Coronary artery (tissue), 2 donors: ENCODE results near the gene FIP1L1.

Experiments used
- DNase-seq: peaks from one replicate; pipeline ENCODE4 v3.0.0-alpha.2; 2017; ENCODE audit warnings: low spot score
- H3K27ac ChIP-seq, 2 donors: fragments of 200-600 bp; sonication (generic); one replicate each; pipeline ENCODE4 v1.5.1; 2016 to 2019
- H3K4me3 ChIP-seq: fragments of 200-600 bp; sonication (generic); 2 replicates; pipeline ENCODE4 v1.5.1; 2016; ENCODE audit warnings: mild to moderate bottlenecking, moderate library complexity
- TF ChIP-seq, protein P1 (sequence below): fragments of 200-600 bp; sonication (generic); IDR thresholded peaks from one replicate; pipeline ENCODE4 v1.5.1; 2019; ENCODE audit warnings: antibody characterized with exemption

The FIP1L1 gene

DNA sequence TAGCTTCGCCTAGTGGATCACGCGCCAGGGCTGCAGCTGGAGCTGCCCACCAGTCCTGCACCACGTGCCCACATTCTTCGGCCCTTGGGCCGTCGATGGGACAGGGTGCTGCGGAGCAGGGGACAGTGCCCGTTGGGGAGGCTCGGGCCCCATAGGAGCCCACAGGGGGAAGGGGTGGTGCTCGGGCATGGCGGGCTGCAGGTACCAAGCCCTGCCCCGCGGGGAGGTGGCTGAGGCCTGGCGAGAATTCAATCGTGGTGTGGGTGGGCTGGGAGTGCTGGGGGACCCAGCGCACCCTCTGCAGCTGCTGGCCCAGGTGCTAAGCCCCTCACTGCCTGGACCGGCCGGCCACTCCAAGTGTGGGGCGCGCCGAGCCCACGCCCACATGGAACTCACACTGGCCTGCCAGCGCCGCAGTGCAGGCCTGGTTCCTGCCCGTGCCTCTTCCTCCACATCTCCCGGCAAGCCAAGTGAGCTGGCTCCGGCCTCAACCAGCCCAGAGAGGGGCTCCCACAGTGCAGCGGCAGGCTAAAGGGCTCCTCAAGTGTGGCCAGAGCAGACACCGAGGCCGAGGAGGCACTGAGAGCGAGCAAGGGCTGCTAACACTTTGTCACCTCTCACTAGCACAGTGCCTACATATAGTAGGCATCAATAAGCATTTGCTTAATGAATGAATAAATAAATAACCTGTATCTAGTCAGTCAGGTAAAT is 23.3 kb upstream of the FIP1L1 start:
- no peak overlapping the region for H3K4me3 ChIP-seq
- no peak for DNase-seq
- TF ChIP-seq, protein P1, sequence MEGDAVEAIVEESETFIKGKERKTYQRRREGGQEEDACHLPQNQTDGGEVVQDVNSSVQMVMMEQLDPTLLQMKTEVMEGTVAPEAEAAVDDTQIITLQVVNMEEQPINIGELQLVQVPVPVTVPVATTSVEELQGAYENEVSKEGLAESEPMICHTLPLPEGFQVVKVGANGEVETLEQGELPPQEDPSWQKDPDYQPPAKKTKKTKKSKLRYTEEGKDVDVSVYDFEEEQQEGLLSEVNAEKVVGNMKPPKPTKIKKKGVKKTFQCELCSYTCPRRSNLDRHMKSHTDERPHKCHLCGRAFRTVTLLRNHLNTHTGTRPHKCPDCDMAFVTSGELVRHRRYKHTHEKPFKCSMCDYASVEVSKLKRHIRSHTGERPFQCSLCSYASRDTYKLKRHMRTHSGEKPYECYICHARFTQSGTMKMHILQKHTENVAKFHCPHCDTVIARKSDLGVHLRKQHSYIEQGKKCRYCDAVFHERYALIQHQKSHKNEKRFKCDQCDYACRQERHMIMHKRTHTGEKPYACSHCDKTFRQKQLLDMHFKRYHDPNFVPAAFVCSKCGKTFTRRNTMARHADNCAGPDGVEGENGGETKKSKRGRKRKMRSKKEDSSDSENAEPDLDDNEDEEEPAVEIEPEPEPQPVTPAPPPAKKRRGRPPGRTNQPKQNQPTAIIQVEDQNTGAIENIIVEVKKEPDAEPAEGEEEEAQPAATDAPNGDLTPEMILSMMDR: no peak
- H3K27ac ChIP-seq: no peak overlapping the region

DNA sequence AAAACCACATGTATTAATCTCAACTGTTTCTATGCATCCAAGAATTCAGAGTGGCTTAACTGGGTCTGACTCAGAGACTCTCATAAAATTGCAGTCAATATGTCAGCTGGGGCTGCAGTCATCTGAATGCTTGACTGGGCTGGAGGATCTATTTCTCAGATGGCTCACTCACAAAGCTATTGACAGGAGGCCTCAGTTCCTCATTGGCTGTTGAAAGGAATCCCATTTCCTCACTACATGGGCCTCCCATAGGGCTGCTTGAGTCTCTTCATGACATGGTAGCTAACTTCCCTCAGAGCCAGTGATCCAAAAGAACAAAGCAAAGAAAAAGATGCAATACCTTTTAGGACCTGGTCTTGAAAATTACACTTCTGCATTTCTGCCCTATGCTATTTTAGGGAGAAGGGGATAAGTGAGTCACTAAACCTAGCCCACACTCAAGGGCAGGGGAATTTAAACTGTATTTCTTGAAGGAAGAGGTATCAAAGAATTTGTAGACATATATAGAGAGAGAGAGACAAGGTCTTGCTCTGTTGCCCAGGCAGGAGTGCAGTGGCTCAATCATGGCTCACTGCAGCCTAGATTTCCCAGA is 21.4 kb upstream of the FIP1L1 start:
- TF ChIP-seq, protein P1: no peak
- no peak for DNase-seq
- no peak overlapping the region for H3K4me3 ChIP-seq
- no peak overlapping the region for H3K27ac ChIP-seq

DNA sequence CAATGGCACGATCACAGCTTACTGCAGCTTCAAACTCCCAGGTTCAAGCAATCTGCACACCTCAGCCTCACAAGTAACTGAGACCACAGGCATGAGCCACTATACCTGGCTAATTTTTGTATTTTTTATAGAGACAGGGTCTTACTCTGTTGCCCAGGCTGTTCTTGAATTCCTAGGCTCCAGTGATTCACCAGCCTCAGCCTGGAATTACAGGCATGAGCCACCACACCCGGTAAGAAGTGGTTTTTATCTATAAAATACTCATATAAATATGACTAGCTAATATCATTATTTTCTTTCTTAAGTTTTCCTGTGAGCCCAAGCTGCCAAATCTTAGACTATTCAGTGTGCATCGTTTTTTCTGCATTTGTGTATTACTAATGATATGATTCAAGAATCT is 16.0 kb upstream of the FIP1L1 start:
- no peak overlapping the region for H3K27ac ChIP-seq
- TF ChIP-seq, protein P1: no peak
- H3K4me3 ChIP-seq: no peak overlapping the region
- DNase-seq: no peak

DNA sequence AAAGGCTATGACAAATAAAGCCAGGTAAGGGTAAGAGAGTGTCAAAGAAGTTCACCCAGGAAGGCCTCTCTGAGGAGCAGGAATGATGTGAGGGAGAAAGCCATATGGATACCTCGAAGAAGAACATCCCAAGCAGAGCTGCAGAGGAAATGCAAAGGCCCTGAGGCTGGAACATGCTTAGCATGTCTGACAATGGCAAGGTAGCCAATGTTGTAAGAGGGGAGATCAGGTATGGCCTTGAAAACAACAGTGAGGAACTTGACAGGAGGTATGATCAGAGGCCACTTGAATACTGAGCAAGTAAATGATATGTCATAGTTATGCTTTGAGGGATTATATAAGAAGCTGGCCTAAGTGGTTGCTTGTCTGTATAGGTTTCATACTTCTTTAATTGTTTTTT is 15.3 kb upstream of the FIP1L1 start:
- H3K27ac ChIP-seq: no peak overlapping the region
- TF ChIP-seq, protein P1: no peak
- DNase-seq: no peak
- no peak overlapping the region for H3K4me3 ChIP-seq

DNA sequence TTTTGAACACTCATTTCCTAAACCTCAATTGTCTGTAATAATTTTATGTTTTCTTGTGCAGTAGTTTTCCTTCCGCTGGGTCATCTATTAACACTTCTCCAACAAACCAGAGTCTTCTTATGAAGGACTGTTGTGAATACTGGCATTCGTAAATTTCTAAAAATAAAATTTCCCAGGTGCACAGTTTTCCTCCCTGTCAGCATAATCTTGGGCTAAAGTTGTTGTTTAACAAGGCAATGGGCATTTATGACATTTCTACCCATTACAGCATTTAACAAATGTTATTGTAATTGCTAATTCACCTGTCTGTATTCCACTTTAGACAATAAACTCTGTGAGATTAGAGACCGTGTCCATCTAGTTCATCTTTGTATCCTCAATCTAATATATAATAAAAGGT is 12.8 kb upstream of the FIP1L1 start:
- no peak for DNase-seq
- Histone ChIP-seq H3K4me3 (peak overlapping the region; percentile 90), H3K27ac (no peak overlapping the region)
- TF ChIP-seq, protein P1: no peak

DNA sequence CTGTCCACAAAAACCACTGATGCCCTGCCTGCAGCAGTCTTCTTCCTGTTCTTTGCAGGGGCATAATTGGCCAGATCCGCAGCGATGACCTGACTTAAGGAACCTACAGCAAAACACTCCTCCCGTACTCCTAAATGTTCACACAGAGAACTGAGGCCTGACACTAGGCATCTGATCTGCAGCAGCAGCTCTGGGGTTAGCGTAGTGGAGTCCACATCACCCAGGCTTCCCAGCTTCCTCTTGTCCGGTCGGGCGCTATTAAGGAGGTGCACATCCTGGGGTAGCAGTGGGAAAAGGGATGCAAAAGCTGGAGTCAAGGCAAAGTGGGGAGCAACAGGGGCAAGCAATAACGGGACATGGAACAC is 12.3 kb upstream of the FIP1L1 start:
- H3K4me3 ChIP-seq: peak overlapping the region; percentile 90
- H3K27ac ChIP-seq: no peak overlapping the region
- TF ChIP-seq, protein P1: no peak
- no peak for DNase-seq
